HepG2 (cell line): ENCODE measurements around the gene ATP10A. TPM values are rescaled to one million over a fixed set of nuclear protein-coding genes. Genes with fewer than 3 reads are reported as not detected.

Experiments used
- ATAC-seq: fragments of 200-7000 bp; cut with Tn5 transposase; 3 replicates; pipeline ENCODE4 v1.9.1; 2020; ENCODE audit warnings: mild to moderate bottlenecking, moderate library complexity
- BruUV-seq: library from RNA; stranded (reverse); fragments of 400-500 nt; replicated peaks from 2 replicates; lab custom pipeline; 2021; lab: Mats Ljungman, UMichigan
- CTCF ChIA-PET: fragments of 300-600 bp; formaldehyde crosslinking; extraction: SDS; loops from one replicate; lab custom pipeline; 2021; ENCODE audit warnings: low total read pairs, inconsistent platforms, low intra/inter-chr PET ratio; lab: Yijun Ruan, JAX
- POLR2A ChIA-PET: fragments of 350-600 bp; sonication (Branson Sonifier 250); formaldehyde crosslinking; loops from one replicate; lab custom pipeline; 2020; ENCODE audit warnings: antibody characterized with exemption, inconsistent platforms; lab: Yijun Ruan, JAX
- DNase-seq: peaks from one replicate; pipeline ENCODE4 v3.0.0-alpha.2; 2015; ENCODE audit warnings: low spot score
- FAIRE-seq: peaks from 3 replicates; lab custom pipeline; 2011; peaks lifted over from hg19 to GRCh38; lab: Jason Lieb, UNC
- H2AFZ ChIP-seq: one replicate; pipeline ENCODE4 v1.6.1; 2011; ENCODE audit warnings: low read length, inconsistent platforms
- H3K27ac ChIP-seq: fragments of 300-600 bp; 3 replicates; pipeline ENCODE4 v1.8.0; 2011; ENCODE audit warnings: mixed run types, mild to moderate bottlenecking, mixed read lengths, low read length, inconsistent platforms; ENCODE audit not compliant: insufficient read depth; ENCODE audit errors: extremely low read length
- H3K27me3 ChIP-seq, 2 experiments: fragments of 200-600 bp in 1 of 2; 2 replicates in 1 of 2; 3 replicates in 1 of 2; pipeline versions ENCODE4 v1.6.0 to v1.8.0; 2011; ENCODE audit warnings: low read length in 2 of 2, mild to moderate bottlenecking in 2 of 2, moderate library complexity in 2 of 2, inconsistent platforms in 1 of 2; ENCODE audit not compliant: insufficient read depth in 2 of 2, control insufficient read depth in 1 of 2
- H3K36me3 ChIP-seq, 2 experiments: fragments of 200-600 bp in 1 of 2; replicated peaks in 1 of 2; 2 replicates in 1 of 2; 3 replicates in 1 of 2; pipeline versions ENCODE4 v1.5.1 to v1.8.0; 2011; ENCODE audit warnings: low read length in 2 of 2, inconsistent platforms in 1 of 2; ENCODE audit not compliant: insufficient read depth in 2 of 2, control insufficient read depth in 1 of 2
- H3K4me1 ChIP-seq: 2 replicates; pipeline ENCODE4 v1.5.1; 2012; ENCODE audit warnings: low read length, inconsistent platforms; ENCODE audit not compliant: insufficient read depth
- H3K4me2 ChIP-seq: 2 replicates; pipeline ENCODE4 v1.6.0; 2011; ENCODE audit warnings: low read depth, low read length, inconsistent platforms
- H3K4me3 ChIP-seq, 3 experiments: fragments of 200-600 bp in 1 of 3; sonication (generic), shearing (Covaris generic) in 1 of 3; replicated peaks in 1 of 3; 2 replicates each; pipeline ENCODE4 v1.5.1; 2011 to 2016; ENCODE audit warnings: low read length in 3 of 3, inconsistent platforms in 2 of 3, low read depth in 2 of 3, mild to moderate bottlenecking in 2 of 3, control low read depth in 1 of 3, mixed read lengths in 1 of 3; ENCODE audit not compliant: insufficient read depth in 1 of 3
- H3K79me2 ChIP-seq: one replicate; pipeline ENCODE4 v1.6.1; 2011; ENCODE audit warnings: low read length, inconsistent platforms; ENCODE audit not compliant: insufficient read depth
- H3K9ac ChIP-seq: 2 replicates; pipeline ENCODE4 v1.6.0; 2011; ENCODE audit warnings: mild to moderate bottlenecking, low read depth, low read length, inconsistent platforms; ENCODE audit not compliant: insufficient read depth
- H3K9me3 ChIP-seq: 2 replicates; pipeline ENCODE4 v1.5.1; 2012; ENCODE audit warnings: mild to moderate bottlenecking, low read length
- H4K20me1 ChIP-seq: 2 replicates; pipeline ENCODE4 v1.6.0; 2011; ENCODE audit warnings: inconsistent platforms, mild to moderate bottlenecking, low read length, moderate library complexity; ENCODE audit not compliant: insufficient read depth
- JDP2 ChIP-seq: sonication (generic); formaldehyde crosslinking; IDR thresholded peaks from 2 replicates; pipeline ENCODE4 v1.8.1; 2022; ENCODE audit warnings: missing genetic modification reagents, borderline replicate concordance
- JUND ChIP-seq: sonication (generic); formaldehyde crosslinking; IDR thresholded peaks from 2 replicates; pipeline ENCODE4 v1.8.0; 2022; ENCODE audit warnings: mild to moderate bottlenecking, missing genetic modification reagents
- MNT ChIP-seq: fragments of 450-650 bp; IDR thresholded peaks from 2 replicates; pipeline ENCODE4 v1.6.1; 2016
- NR2F2 ChIP-seq: IDR thresholded peaks from 2 replicates; pipeline ENCODE4 v1.6.1; 2012; ENCODE audit warnings: low read depth, inconsistent platforms, borderline replicate concordance
- SIN3A ChIP-seq: IDR thresholded peaks from 2 replicates; pipeline ENCODE4 v1.6.1; 2011; ENCODE audit warnings: low read depth, mild to moderate bottlenecking, control low read depth, low read length, borderline replicate concordance
- SOX6 ChIP-seq, 2 experiments: fragments of 450-650 bp in 1 of 2; sonication (generic) in 1 of 2; formaldehyde crosslinking in 1 of 2; IDR thresholded peaks; 2 replicates each; pipeline versions ENCODE4 v1.4.0 to v1.6.1; 2017 to 2020; ENCODE audit warnings: antibody characterized with exemption in 1 of 2, mild to moderate bottlenecking in 1 of 2, missing genetic modification reagents in 1 of 2
- TP53 ChIP-seq: sonication (generic); formaldehyde crosslinking; conservative IDR thresholded peaks from 2 replicates; pipeline ENCODE4 v1.4.0; 2020; ENCODE audit warnings: missing genetic modification reagents
- WGBS: methylation state at CpG from one replicate; pipeline ENCODE4 v1.1.6; 2017; ENCODE audit warnings: low lambda C conversion rate; 5-methylcytosine and 5-hydroxymethylcytosine counted together
- in situ Hi-C: cut with HindIII; loops from 2 replicates; pipeline ENCODE4 v1.10.0; 2017; ENCODE audit warnings: low pct_unique_long_range_greater_than_20kb; ENCODE audit not compliant: extremely low pct_ligation_motif_present
- intact Hi-C: fragments of 100-400 bp; cut with micrococcal nuclease; formaldehyde crosslinking; loops from one replicate; pipeline ENCODE4 v1.10.0; 2022; ENCODE audit not compliant: unreplicated experiment
- polyA plus RNA-seq, 8 experiments: library from polyadenylated mRNA; depleted of rRNA in 3 of 8; stranded (reverse) in 7 of 8; unstranded in 1 of 8; fragments of >200 nt; fragmentation: Illumina TruSeq in 4 of 8; extraction: Trizol in 4 of 8; gene quantifications; 2 replicates each; pipeline versions ENCODE4 v1.2.1 to v1.2.3, GENCODE V29; 2011 to 2016; ENCODE audit warnings: low read depth in 4 of 8, missing spikeins in 1 of 8, mixed read lengths in 1 of 8; ENCODE audit not compliant: insufficient read depth in 1 of 8
- total RNA-seq, 5 experiments: library from RNA; depleted of rRNA; stranded (reverse); fragments of >200 nt; fragmentation: Illumina TruSeq; extraction: Trizol; gene quantifications; 2 replicates each; pipeline ENCODE4 v1.2.3, GENCODE V29; 2016; ENCODE audit warnings: low read depth in 1 of 5

Gene ATP10A
- total and polyA plus RNA-seq, 2 of the 13 experiments (the other 11 are each of a cell fraction or from before 2014, with no cell fraction given) = 0.58 to 4.2 TPM

GRCh38 chr15:25727867-25728600, 135.1 kb downstream of the ATP10A start (continued):
- TF ChIP-seq NR2F2 (no peak), SOX6 (IDR thresholded peaks at IDR 0.05) (no peak), SOX6 (CRISPR knock-in tag; IDR thresholded peaks at IDR 0.05) (no peak), JUND (CRISPR knock-in tag) (no peak), SIN3A (no peak), JDP2 (no peak)

- H3K9ac ChIP-seq = no peak overlapping the region
- no peak overlapping the region for H3K27ac ChIP-seq
- H3K9me3 ChIP-seq = no peaks in the 10 kb centered on the region
- H3K27me3 ChIP-seq = no peaks in the 10 kb centered on the region
- CTCF ChIA-PET = no interaction called here
- no peak for FAIRE-seq
- WGBS = 81% methylated on average over 10 of the region's 15 CpGs
- no peak overlapping the region for H3K4me3 ChIP-seq
- no peak overlapping the region for H3K4me2 ChIP-seq
- in situ Hi-C loops (no loop called here), intact Hi-C loops (no loop called here)
- no peak for DNase-seq
- POLR2A ChIA-PET = no interaction called here
- no peak for ATAC-seq
- no peaks in the 10 kb centered on the region for H4K20me1 ChIP-seq
- no peak overlapping the region for H2AFZ ChIP-seq
- H3K36me3 ChIP-seq = no peaks in the 10 kb centered on the region
- BruUV-seq = no TSS peak
- no peaks in the 10 kb centered on the region for H3K79me2 ChIP-seq
- no peak for TF ChIP-seq TP53 (CRISPR knock-in tag)
- peak; percentile 79 for TF ChIP-seq MNT
- H3K4me1 ChIP-seq = no peaks in the 10 kb centered on the region
Measured at GRCh38 chr15:25727116-25727515, 136.0 kb downstream of the ATP10A start.
